ENCODE measurements around the gene IL17RB.

Gene IL17RB

GRCh38 chr3:53812434-53812833 is 33.9 kb upstream of the IL17RB start:
- DNase-seq, result peak; percentile 15

GRCh38 chr3:53813229-53813628 is 33.1 kb upstream of the IL17RB start:
- peak; percentile 34 for DNase-seq

GRCh38 chr3:53813876-53814275 is 32.5 kb upstream of the IL17RB start:
- no peak for DNase-seq

GRCh38 chr3:53815067-53815466 is 31.3 kb upstream of the IL17RB start:
- no peak for DNase-seq

GRCh38 chr3:53815651-53816050 is 30.7 kb upstream of the IL17RB start:
- DNase-seq, result no peak

- DNase-seq, result no peak
Observed at GRCh38 chr3:53816425-53816824, 29.9 kb upstream of the IL17RB start.

GRCh38 chr3:53817211-53817610 is 29.2 kb upstream of the IL17RB start:
- DNase-seq, result no peak

GRCh38 chr3:53817809-53818208 is 28.6 kb upstream of the IL17RB start:
- no peak for DNase-seq

GRCh38 chr3:53818221-53819162 is 27.9 kb upstream of the IL17RB start:
- DNase-seq, result no peak

GRCh38 chr3:53819163-53819868 is 27.1 kb upstream of the IL17RB start:
- no peak for DNase-seq

- no peak for DNase-seq
Observed at GRCh38 chr3:53820084-53820483, 26.3 kb upstream of the IL17RB start.

- no peak for DNase-seq
Observed at GRCh38 chr3:53820756-53821580, 25.4 kb upstream of the IL17RB start.

GRCh38 chr3:53821631-53822121 is 24.7 kb upstream of the IL17RB start:
- DNase-seq, result no peak

- DNase-seq, result no peak
Observed at GRCh38 chr3:53822331-53822741, 24.0 kb upstream of the IL17RB start.

- DNase-seq, result no peak
Observed at GRCh38 chr3:53823026-53823955, 23.1 kb upstream of the IL17RB start.

GRCh38 chr3:53823956-53824657 is 22.3 kb upstream of the IL17RB start:
- no peak for DNase-seq

- DNase-seq, result no peak
Observed at GRCh38 chr3:53824795-53825194, 21.6 kb upstream of the IL17RB start.

- DNase-seq, result no peak
Observed at GRCh38 chr3:53826048-53826447, 20.3 kb upstream of the IL17RB start.

GRCh38 chr3:53828581-53828980 is 17.8 kb upstream of the IL17RB start:
- no peak for DNase-seq

GRCh38 chr3:53829605-53830004 is 16.8 kb upstream of the IL17RB start:
- no peak for DNase-seq

- no peak for DNase-seq
Observed at GRCh38 chr3:53830944-53831343, 15.4 kb upstream of the IL17RB start.

Data from NCI-H69 (cell line).